ENCODE data around the gene ACSF3. TPM values are rescaled to one million over a fixed set of nuclear protein-coding genes. Genes with fewer than 3 reads are reported as not detected.

ACSF3 gene
- total and polyA plus RNA-seq, 4 donors: 15.3 to 27.3 (median 18.8) TPM

DNA sequence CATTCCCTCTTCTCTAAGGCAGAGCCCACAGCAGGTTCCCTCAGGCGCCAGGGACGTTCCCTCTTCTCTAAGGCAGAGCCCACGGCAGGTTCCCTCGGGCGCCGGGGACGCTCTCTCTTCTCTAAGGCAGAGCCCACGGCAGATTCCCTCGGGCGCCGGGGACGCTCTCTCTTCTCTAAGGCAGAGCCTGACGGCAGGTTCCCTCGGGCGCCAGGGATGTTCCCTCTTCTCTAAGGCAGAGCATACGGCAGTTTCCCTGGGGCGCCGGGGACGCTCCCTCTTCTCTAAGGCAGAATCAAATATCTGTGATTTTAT lies 24.3 kb downstream of the ACSF3 start:
- H3K9me3 ChIP-seq (ENCODE audit: control insufficient read depth in 4 of 4, low read length in 3 of 4): no peaks in the 10 kb centered on the region
- H3K27me3 ChIP-seq (ENCODE audit: control insufficient read depth in 4 of 4, insufficient read depth in 4 of 4, low read length in 3 of 4): no peaks in the 10 kb centered on the region
- peaks cover 7 to 44% (median 13%) of the 10 kb centered on the region in 4 donors for H3K36me3 ChIP-seq (ENCODE audit: control insufficient read depth in 4 of 4, insufficient read depth in 3 of 4, low read depth in 1 of 4, low read length in 3 of 4)
- H3K4me3 ChIP-seq (ENCODE audit: low read depth in 1 of 3, low read length in 3 of 3): no peak overlapping the region
- TF ChIP-seq HNF4G (IDR thresholded peaks at IDR 0.05): no peak
- WGBS: 88% methylated on average over 19 of the region's 19 CpGs
- no peak overlapping the region for H3K9ac ChIP-seq (ENCODE audit: low read depth in 1 of 2, low read length in 2 of 2)
- no peak for DNase-seq (ENCODE audit: low spot score)
- H3K4me1 ChIP-seq (ENCODE audit: control insufficient read depth in 4 of 4, insufficient read depth in 4 of 4, low read length in 3 of 4): peaks cover 3 to 13% (median 8%) of the 10 kb centered on the region in 4 donors
- H3K27ac ChIP-seq (ENCODE audit: low read depth in 1 of 2, low read length in 2 of 2): peak overlapping the region in 1 of 2 donors; percentile 79

DNA sequence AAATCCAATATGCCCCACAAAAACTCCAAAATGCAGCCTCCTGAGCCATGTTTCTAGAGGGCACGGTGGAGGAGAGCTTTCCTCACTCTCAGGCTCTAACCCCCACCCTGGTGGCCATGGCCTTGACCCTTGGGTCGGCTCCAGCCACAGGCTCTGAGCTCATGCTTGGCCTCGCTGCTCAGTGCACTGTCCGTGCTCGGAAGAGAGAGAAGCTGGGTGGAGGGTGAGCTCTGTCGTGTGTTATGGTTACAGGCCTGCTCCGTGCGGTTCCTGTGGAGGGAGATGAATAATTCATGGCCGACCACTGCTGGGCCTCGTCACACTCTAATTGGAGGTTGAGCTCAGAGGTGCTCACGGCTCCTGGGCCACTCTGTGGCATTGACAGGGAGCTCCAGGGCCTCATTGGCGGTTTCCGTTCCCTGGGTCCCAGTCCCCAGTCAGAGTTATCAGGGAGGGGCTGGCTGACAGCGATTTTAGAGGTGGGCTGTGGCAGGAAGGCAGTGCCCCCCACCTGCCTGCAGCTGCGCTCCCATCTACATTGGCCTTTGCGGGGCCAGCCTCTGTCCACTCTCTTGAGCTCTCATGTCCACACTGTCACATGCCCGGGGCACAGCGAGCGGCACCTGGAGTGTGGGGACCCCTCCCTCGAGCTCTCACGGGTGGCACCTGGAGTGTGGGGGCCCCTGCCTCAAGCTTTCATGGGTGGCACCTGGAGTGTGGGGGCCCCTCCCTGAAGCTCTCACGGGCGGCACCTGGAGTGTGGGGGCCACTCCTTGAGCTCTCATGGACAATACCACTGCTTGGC lies 24.9 kb downstream of the ACSF3 start:
- H3K4me1 ChIP-seq (ENCODE audit: control insufficient read depth in 4 of 4, insufficient read depth in 4 of 4, low read length in 3 of 4): peaks cover 3 to 13% (median 8%) of the 10 kb centered on the region in 4 donors
- TF ChIP-seq HNF4A (conservative IDR thresholded peaks at IDR 0.05) (peak; percentile 76 to 83), RXRA (IDR thresholded peaks at IDR 0.05) (peak; percentile 27 to 82), SP1 (IDR thresholded peaks at IDR 0.05) (peak; percentile 11), JUND (IDR thresholded peaks at IDR 0.05) (no peak)
- H3K36me3 ChIP-seq (ENCODE audit: control insufficient read depth in 4 of 4, insufficient read depth in 3 of 4, low read depth in 1 of 4, low read length in 3 of 4): peaks cover 4 to 44% (median 10%) of the 10 kb centered on the region in 4 donors
- 74% methylated on average over 23 of the region's 23 CpGs for WGBS
- H3K9me3 ChIP-seq (ENCODE audit: control insufficient read depth in 4 of 4, low read length in 3 of 4): no peaks in the 10 kb centered on the region
- no peak overlapping the region for H3K4me3 ChIP-seq (ENCODE audit: low read depth in 1 of 3, low read length in 3 of 3)
- peak; percentile 46 for DNase-seq (ENCODE audit: low spot score)
- H3K9ac ChIP-seq (ENCODE audit: low read depth in 1 of 2, low read length in 2 of 2): no peak overlapping the region
- H3K27ac ChIP-seq (ENCODE audit: low read depth in 1 of 2, low read length in 2 of 2): peak overlapping the region; percentile 6 to 79
- no peaks in the 10 kb centered on the region for H3K27me3 ChIP-seq (ENCODE audit: control insufficient read depth in 4 of 4, insufficient read depth in 4 of 4, low read length in 3 of 4)

DNA sequence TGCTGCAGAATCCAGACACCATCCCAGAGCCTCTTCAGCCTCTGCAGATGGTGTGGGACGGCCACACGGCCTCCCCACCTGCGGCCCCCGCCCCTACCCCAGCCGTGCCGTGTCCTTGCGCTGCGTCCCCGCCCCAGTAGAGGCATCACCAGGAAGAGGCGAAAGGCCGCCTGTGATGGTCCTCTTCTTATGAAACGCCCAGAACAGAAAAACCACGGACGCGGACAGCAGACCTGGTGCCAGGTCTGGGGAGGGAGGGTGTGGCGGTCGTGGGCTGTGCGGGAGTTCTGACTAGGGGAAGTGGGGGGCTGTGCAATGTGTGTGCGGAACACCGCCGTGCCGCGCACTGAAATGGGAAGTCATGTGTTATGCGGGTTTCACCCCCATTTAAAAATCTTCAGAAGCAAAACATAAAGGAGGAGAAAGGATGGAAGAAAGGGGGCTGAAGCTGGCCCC lies 25.5 kb downstream of the ACSF3 start:
- no peak overlapping the region for H3K27ac ChIP-seq (ENCODE audit: low read depth in 1 of 2, low read length in 2 of 2)
- 90% methylated on average over 24 of the region's 24 CpGs for WGBS
- H3K4me1 ChIP-seq (ENCODE audit: control insufficient read depth in 4 of 4, insufficient read depth in 4 of 4, low read length in 3 of 4): peaks cover 3 to 13% (median 8%) of the 10 kb centered on the region in 4 donors
- TF ChIP-seq, protein P1, sequence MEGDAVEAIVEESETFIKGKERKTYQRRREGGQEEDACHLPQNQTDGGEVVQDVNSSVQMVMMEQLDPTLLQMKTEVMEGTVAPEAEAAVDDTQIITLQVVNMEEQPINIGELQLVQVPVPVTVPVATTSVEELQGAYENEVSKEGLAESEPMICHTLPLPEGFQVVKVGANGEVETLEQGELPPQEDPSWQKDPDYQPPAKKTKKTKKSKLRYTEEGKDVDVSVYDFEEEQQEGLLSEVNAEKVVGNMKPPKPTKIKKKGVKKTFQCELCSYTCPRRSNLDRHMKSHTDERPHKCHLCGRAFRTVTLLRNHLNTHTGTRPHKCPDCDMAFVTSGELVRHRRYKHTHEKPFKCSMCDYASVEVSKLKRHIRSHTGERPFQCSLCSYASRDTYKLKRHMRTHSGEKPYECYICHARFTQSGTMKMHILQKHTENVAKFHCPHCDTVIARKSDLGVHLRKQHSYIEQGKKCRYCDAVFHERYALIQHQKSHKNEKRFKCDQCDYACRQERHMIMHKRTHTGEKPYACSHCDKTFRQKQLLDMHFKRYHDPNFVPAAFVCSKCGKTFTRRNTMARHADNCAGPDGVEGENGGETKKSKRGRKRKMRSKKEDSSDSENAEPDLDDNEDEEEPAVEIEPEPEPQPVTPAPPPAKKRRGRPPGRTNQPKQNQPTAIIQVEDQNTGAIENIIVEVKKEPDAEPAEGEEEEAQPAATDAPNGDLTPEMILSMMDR (IDR thresholded peaks at IDR 0.05; ENCODE audit: low read depth, low read length, missing input control): no peak
- no peak for TF ChIP-seq HNF4G (IDR thresholded peaks at IDR 0.05)
- TF ChIP-seq RAD21 (IDR thresholded peaks at IDR 0.05): no peak
- no peak for TF ChIP-seq NR2F2 (IDR thresholded peaks at IDR 0.05)
- no peak for TF ChIP-seq FOXA2 (IDR thresholded peaks at IDR 0.05)
- no peaks in the 10 kb centered on the region for H3K9me3 ChIP-seq (ENCODE audit: control insufficient read depth in 4 of 4, low read length in 3 of 4)
- H3K36me3 ChIP-seq (ENCODE audit: control insufficient read depth in 4 of 4, insufficient read depth in 3 of 4, low read depth in 1 of 4, low read length in 3 of 4): peaks cover 4 to 41% (median 10%) of the 10 kb centered on the region in 4 donors
- no peak overlapping the region for H3K9ac ChIP-seq (ENCODE audit: low read depth in 1 of 2, low read length in 2 of 2)
- no peaks in the 10 kb centered on the region for H3K27me3 ChIP-seq (ENCODE audit: control insufficient read depth in 4 of 4, insufficient read depth in 4 of 4, low read length in 3 of 4)
- H3K4me3 ChIP-seq (ENCODE audit: low read depth in 1 of 3, low read length in 3 of 3): no peak overlapping the region
- DNase-seq (ENCODE audit: low spot score): no peak

- H3K9ac ChIP-seq (ENCODE audit: low read depth in 1 of 2, low read length in 2 of 2): no peak overlapping the region
- no peaks in the 10 kb centered on the region for H3K27me3 ChIP-seq (ENCODE audit: control insufficient read depth in 4 of 4, insufficient read depth in 4 of 4, low read length in 3 of 4)
- no peak for DNase-seq (ENCODE audit: low spot score)
- TF ChIP-seq NR2F2 (IDR thresholded peaks at IDR 0.05) (peak; percentile 47), FOXA2 (IDR thresholded peaks at IDR 0.05) (no peak), RXRA (IDR thresholded peaks at IDR 0.05) (no peak)
- peaks cover 4 to 38% (median 10%) of the 10 kb centered on the region in 4 donors for H3K36me3 ChIP-seq (ENCODE audit: control insufficient read depth in 4 of 4, insufficient read depth in 3 of 4, low read depth in 1 of 4, low read length in 3 of 4)
- H3K4me3 ChIP-seq (ENCODE audit: low read depth in 1 of 3, low read length in 3 of 3): no peak overlapping the region
- H3K4me1 ChIP-seq (ENCODE audit: control insufficient read depth in 4 of 4, insufficient read depth in 4 of 4, low read length in 3 of 4): peaks cover 3 to 13% (median 8%) of the 10 kb centered on the region in 4 donors
- no peak overlapping the region for H3K27ac ChIP-seq (ENCODE audit: low read depth in 1 of 2, low read length in 2 of 2)
- 85% methylated on average over 31 of the region's 31 CpGs for WGBS
- no peaks in the 10 kb centered on the region for H3K9me3 ChIP-seq (ENCODE audit: control insufficient read depth in 4 of 4, low read length in 3 of 4)
Observed at GRCh38 chr16:89119661-89120141, 26.0 kb downstream of the ACSF3 start.
